ENCODE data around the gene CPS1.

Gene CPS1

DNA sequence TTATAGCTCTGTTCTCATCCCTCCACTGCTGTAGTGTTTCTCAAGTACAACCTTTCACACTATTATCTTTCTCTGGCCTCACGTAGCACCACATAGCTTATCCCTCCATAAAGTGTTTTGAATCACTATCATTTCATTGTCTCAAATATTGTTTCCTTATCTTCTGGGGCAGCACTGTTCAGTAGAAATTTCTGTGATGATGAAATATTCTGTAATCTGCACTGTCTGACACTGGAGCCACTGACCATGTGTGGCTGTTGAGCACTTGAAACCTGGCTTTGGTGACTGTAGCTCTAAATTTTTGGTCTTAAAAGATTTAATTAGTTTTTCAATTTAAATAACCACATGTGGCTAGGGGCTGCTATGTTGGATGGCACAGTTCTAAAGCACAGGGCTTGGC lies 78.9 kb downstream of the CPS1 start:
- ChIA-PET CTCF (no interaction called here), POLR2A (no interaction called here)
- DNase-seq (ENCODE audit: low read depth, low spot score), result no peak
- TF ChIP-seq, protein P1, sequence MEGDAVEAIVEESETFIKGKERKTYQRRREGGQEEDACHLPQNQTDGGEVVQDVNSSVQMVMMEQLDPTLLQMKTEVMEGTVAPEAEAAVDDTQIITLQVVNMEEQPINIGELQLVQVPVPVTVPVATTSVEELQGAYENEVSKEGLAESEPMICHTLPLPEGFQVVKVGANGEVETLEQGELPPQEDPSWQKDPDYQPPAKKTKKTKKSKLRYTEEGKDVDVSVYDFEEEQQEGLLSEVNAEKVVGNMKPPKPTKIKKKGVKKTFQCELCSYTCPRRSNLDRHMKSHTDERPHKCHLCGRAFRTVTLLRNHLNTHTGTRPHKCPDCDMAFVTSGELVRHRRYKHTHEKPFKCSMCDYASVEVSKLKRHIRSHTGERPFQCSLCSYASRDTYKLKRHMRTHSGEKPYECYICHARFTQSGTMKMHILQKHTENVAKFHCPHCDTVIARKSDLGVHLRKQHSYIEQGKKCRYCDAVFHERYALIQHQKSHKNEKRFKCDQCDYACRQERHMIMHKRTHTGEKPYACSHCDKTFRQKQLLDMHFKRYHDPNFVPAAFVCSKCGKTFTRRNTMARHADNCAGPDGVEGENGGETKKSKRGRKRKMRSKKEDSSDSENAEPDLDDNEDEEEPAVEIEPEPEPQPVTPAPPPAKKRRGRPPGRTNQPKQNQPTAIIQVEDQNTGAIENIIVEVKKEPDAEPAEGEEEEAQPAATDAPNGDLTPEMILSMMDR (IDR thresholded peaks at IDR 0.05; ENCODE audit: insufficient read depth, low read length, missing control alignments), result no peak
- H3K4me3 ChIP-seq (ENCODE audit: low read depth, low read length), result no peak overlapping the region

DNA sequence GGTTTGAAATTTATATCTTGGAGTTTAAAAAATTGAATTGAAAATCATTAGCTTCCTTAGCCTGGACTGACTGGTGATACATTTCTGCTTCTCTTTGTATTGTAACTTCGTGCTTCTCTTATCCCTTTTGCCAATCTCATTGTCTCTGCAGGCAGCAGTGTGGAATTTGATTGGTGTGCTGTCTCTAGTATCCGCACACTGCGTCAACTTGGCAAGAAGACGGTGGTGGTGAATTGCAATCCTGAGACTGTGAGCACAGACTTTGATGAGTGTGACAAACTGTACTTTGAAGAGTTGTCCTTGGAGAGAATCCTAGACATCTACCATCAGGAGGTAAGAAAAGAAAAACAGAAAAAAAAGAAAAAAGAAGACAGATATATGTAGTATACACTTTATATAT lies 85.9 kb downstream of the CPS1 start:
- ChIA-PET CTCF (no interaction called here), POLR2A (no interaction called here)
- H3K4me3 ChIP-seq (ENCODE audit: low read depth, low read length), result no peak overlapping the region
- no peak for DNase-seq (ENCODE audit: low read depth, low spot score)
- TF ChIP-seq, protein P1 (IDR thresholded peaks at IDR 0.05; ENCODE audit: insufficient read depth, low read length, missing control alignments), result no peak

DNA sequence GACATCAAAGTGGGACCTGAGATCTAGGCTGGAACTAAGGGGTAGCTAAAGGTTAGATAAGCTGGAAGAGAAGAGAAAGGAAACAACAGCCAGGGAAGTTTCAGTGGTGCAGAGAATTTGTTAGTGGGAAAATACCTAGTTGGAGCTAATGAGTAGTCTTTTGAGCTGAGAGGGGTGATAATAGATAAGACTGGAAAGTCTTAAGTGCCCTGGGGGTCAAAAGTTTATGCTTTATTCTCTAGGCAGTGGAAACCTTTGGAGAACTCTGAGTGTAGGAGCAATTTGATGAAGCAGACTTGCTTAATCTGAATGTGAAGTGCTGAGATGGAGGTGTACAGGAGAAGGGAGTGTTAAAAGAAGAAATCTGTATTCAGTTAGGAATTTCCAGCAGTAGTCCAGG lies 90.8 kb downstream of the CPS1 start:
- no peak overlapping the region for H3K4me3 ChIP-seq (ENCODE audit: low read depth, low read length)
- TF ChIP-seq, protein P1 (IDR thresholded peaks at IDR 0.05; ENCODE audit: insufficient read depth, low read length, missing control alignments), result no peak
- POLR2A ChIA-PET, result no interaction called here
- DNase-seq (ENCODE audit: low read depth, low spot score), result no peak
- CTCF ChIA-PET, result no interaction called here

DNA sequence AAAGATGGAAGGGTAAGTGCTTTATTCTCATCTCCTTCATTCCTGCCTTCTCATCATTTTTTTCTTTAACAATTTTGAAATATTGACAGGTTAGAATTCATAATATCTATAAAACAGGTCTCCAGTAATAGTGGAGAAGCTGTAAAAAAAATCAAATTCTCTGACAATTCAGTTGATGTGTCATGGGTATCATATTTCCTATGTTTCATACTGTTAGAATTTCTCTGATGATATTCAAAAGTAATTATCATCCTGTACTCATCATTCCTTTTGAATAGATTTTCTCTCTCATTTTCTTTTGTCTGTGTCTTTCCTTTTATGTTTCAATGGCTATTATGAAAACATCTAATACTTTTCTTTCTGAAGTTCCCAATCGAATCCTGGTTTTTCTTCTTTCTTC lies 97.7 kb downstream of the CPS1 start:
- no peak for DNase-seq (ENCODE audit: low read depth, low spot score)
- CTCF ChIA-PET, result no interaction called here

DNA sequence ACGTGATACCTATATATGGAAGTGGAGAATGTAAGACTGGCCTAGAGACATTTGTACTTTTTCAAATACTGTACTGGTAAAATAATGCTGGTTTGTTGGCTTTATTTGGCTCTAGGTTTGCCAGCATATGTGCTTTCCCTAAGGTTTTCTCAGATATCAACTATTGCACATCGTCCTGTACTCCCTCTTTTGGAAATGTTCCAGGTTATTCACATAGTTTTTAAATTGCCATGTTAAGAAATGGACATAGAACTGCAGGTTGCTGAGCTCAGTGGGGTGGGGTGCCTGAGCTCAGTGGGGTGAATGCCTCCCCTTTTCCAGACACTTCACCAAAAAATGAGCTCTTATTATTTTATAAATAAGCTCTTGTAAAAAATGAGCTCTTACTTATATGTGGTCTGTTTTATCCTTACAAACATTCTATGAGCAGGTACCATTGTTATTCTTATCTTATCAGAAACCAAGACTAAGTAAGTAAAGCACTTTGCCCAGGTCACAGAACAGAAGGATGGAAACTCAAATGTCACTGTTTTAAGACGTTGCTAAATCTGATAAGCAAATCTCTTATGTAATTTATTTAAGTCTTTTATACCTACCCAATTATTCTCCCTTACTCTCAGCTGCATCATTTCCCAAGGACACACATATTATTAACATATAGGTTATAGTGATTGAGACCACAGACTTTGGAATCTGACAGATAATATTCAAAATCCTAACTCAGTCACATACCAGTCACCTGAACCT lies 99.0 kb downstream of the CPS1 start:
- no peak for DNase-seq (ENCODE audit: low read depth, low spot score)
- ChIA-PET CTCF (no interaction called here), POLR2A (no interaction called here)
- no peak overlapping the region for H3K4me3 ChIP-seq (ENCODE audit: low read depth, low read length)
- TF ChIP-seq, protein P1 (IDR thresholded peaks at IDR 0.05; ENCODE audit: insufficient read depth, low read length, missing control alignments), result no peak

More for the DNA sequence above, 97.7 kb downstream of the CPS1 start:
- H3K4me3 ChIP-seq (ENCODE audit: low read depth, low read length), result no peak overlapping the region
- POLR2A ChIA-PET, result no interaction called here
- TF ChIP-seq, protein P1 (IDR thresholded peaks at IDR 0.05; ENCODE audit: insufficient read depth, low read length, missing control alignments), result no peak

DNA sequence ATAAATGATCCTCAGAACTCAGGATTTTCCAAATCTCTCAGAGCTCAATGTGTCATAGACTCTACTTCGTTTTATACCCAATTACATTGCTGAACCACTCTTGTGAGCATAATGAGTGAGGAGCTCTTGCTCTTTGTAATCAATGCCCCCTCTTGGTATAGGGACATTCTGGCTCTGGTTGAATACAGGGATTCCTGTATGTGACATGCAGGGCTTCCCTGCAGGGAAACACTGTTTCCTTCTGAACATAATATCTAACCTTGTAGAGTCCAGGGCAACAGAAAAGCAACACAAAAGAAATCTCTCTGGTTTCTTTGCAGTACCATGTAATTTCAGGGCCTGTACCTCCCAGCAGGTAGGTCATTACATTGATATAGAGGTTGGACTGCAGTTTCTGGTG lies 101.5 kb downstream of the CPS1 start:
- POLR2A ChIA-PET, result no interaction called here
- CTCF ChIA-PET, result no interaction called here

More for the DNA sequence above, 101.5 kb downstream of the CPS1 start:
- TF ChIP-seq, protein P1 (IDR thresholded peaks at IDR 0.05; ENCODE audit: insufficient read depth, low read length, missing control alignments), result no peak
- H3K4me3 ChIP-seq (ENCODE audit: low read depth, low read length), result no peak overlapping the region
- no peak for DNase-seq (ENCODE audit: low read depth, low spot score)
